GM18520 (cell line): Measurements from ENCODE around the gene MAST4.

Experiments used
- ATAC-seq: cut with Tn5 transposase; IDR thresholded peaks from one replicate; pipeline ENCODE4 v1.9.1; 2021; ENCODE audit not compliant: unreplicated experiment

Gene MAST4

GRCh38 chr5:66867618-66868322 lies 271.6 kb downstream of the MAST4 start:
- no peak for ATAC-seq

- no peak for ATAC-seq
Observed at GRCh38 chr5:66869347-66869746, 273.2 kb downstream of the MAST4 start.

GRCh38 chr5:66870708-66871107 lies 274.5 kb downstream of the MAST4 start:
- no peak for ATAC-seq

GRCh38 chr5:66871651-66872050 lies 275.5 kb downstream of the MAST4 start:
- no peak for ATAC-seq

- no peak for ATAC-seq
Observed at GRCh38 chr5:66872736-66873331, 276.6 kb downstream of the MAST4 start.

GRCh38 chr5:66874004-66874403 lies 277.8 kb downstream of the MAST4 start:
- ATAC-seq: no peak

GRCh38 chr5:66875315-66875714 lies 279.1 kb downstream of the MAST4 start:
- no peak for ATAC-seq

- ATAC-seq: no peak
Observed at GRCh38 chr5:66876266-66876807, 280.1 kb downstream of the MAST4 start.

GRCh38 chr5:66877843-66878242 lies 281.6 kb downstream of the MAST4 start:
- no peak for ATAC-seq

GRCh38 chr5:66880401-66880800 lies 284.2 kb downstream of the MAST4 start:
- no peak for ATAC-seq

- no peak for ATAC-seq
Observed at GRCh38 chr5:66881480-66882161, 285.4 kb downstream of the MAST4 start.

- ATAC-seq: peak; percentile 64
Observed at GRCh38 chr5:66882606-66883227, 286.5 kb downstream of the MAST4 start.

GRCh38 chr5:66884564-66885243 lies 288.5 kb downstream of the MAST4 start:
- ATAC-seq: no peak

GRCh38 chr5:66886941-66887340 lies 290.7 kb downstream of the MAST4 start:
- no peak for ATAC-seq

GRCh38 chr5:66888613-66889012 lies 292.4 kb downstream of the MAST4 start:
- ATAC-seq: no peak

- ATAC-seq: no peak
Observed at GRCh38 chr5:66889056-66889455, 292.9 kb downstream of the MAST4 start.

- no peak for ATAC-seq
Observed at GRCh38 chr5:66889524-66889923, 293.3 kb downstream of the MAST4 start.

- no peak for ATAC-seq
Observed at GRCh38 chr5:66891184-66891925, 295.2 kb downstream of the MAST4 start.

GRCh38 chr5:66892716-66893115 lies 296.5 kb downstream of the MAST4 start:
- no peak for ATAC-seq
